Stomach (tissue), 9 donors: ENCODE data around the gene FOXP2. TPM values are rescaled to one million over a fixed set of nuclear protein-coding genes. Genes with fewer than 3 reads are reported as not detected.

Experiments used
- DNase-seq, 2 donors: peaks; one replicate each; pipeline versions ENCODE4 v3.0.0 to v3.0.0-alpha.2; 2013 to 2019
- H3K27ac ChIP-seq, 5 donors: fragments of 200-600 bp in 4 of 5; sonication (generic) in 4 of 5; one replicate each; pipeline ENCODE4 v1.5.1; 2013 to 2019; ENCODE audit warnings: mild to moderate bottlenecking in 1 of 5, moderate library complexity in 1 of 5
- H3K27me3 ChIP-seq, 3 donors: fragments of 200-600 bp; sonication (generic); one replicate each; pipeline ENCODE4 v1.5.1; 2017 to 2019; ENCODE audit warnings: mixed run types in 1 of 3
- H3K36me3 ChIP-seq, 4 donors: fragments of 200-600 bp; sonication (generic); 1 replicate in 3 of 4; 2 replicates in 1 of 4; pipeline ENCODE4 v1.5.1; 2016 to 2019
- H3K4me1 ChIP-seq, 4 donors: fragments of 200-600 bp; sonication (generic); one replicate each; pipeline ENCODE4 v1.5.1; 2016 to 2019
- H3K4me3 ChIP-seq, 4 donors: fragments of 200-600 bp; sonication (generic) in 3 of 4; one replicate each; pipeline ENCODE4 v1.5.1; 2016 to 2019; ENCODE audit warnings: mild to moderate bottlenecking in 1 of 4
- H3K9me3 ChIP-seq, 4 donors: fragments of 200-600 bp; sonication (generic); one replicate each; pipeline ENCODE4 v1.5.1; 2016 to 2019
- EP300 ChIP-seq: sonication (generic); formaldehyde crosslinking; IDR thresholded peaks from one replicate; pipeline ENCODE4 v1.6.1; 2017; ENCODE audit warnings: antibody characterized with exemption
- POLR2A ChIP-seq, 4 donors: fragments of 450-650 bp; IDR thresholded peaks; one replicate each; pipeline ENCODE4 v1.6.1; 2016; ENCODE audit warnings: antibody characterized with exemption in 4 of 4, control low read depth in 2 of 4, mild to moderate bottlenecking in 1 of 4, moderate library complexity in 1 of 4
- POLR2AphosphoS5 ChIP-seq, 3 donors: sonication (generic); formaldehyde crosslinking; IDR thresholded peaks; one replicate each; pipeline ENCODE4 v1.6.1; 2016; ENCODE audit warnings: antibody characterized with exemption in 3 of 3
- WGBS, 5 donors: extraction: QIAGEN DNeasy Blood & Tissue Kit in 3 of 5; methylation state at CpG; one replicate each; pipeline versions ENCODE4 v1.1.5 to v1.1.7; 2013 to 2018; 5-methylcytosine and 5-hydroxymethylcytosine counted together
- intact Hi-C: fragments of 100-400 bp; cut with DNase I; formaldehyde crosslinking; loops from one replicate; pipeline ENCODE4 v1.15.1; 2023; ENCODE audit warnings: low total_unique reads
- polyA plus RNA-seq, 3 donors: library from polyadenylated mRNA; stranded (reverse); fragments of 200-250 nt; gene quantifications; one replicate each; pipeline ENCODE4 v1.2.3, GENCODE V29; 2013
- total RNA-seq, 5 donors: library from RNA; depleted of rRNA; stranded (reverse); fragments of >200 nt; gene quantifications; one replicate each; pipeline versions ENCODE4 v1.1.0 to v1.2.3, GENCODE V29; 2014 to 2016
- TF ChIP-seq, protein P1 (sequence below), 7 experiments: fragments of 450-650 bp in 4 of 7; fragments of 200-600 bp in 3 of 7; sonication (generic) in 3 of 7; IDR thresholded peaks; one replicate each; pipeline ENCODE4 v1.5.1; 2016 to 2019; ENCODE audit warnings: antibody characterized with exemption in 7 of 7, control low read depth in 2 of 7, mild to moderate bottlenecking in 1 of 7
- donor health status: healthy with polysubstance abuse.
- donor health status: Bipolar disorder and iron deficiency.
- donor health status: healthy.

The FOXP2 gene
- total and polyA plus RNA-seq, 8 donors, result 0.92 to 51.6 (median 7.1) TPM

DNA sequence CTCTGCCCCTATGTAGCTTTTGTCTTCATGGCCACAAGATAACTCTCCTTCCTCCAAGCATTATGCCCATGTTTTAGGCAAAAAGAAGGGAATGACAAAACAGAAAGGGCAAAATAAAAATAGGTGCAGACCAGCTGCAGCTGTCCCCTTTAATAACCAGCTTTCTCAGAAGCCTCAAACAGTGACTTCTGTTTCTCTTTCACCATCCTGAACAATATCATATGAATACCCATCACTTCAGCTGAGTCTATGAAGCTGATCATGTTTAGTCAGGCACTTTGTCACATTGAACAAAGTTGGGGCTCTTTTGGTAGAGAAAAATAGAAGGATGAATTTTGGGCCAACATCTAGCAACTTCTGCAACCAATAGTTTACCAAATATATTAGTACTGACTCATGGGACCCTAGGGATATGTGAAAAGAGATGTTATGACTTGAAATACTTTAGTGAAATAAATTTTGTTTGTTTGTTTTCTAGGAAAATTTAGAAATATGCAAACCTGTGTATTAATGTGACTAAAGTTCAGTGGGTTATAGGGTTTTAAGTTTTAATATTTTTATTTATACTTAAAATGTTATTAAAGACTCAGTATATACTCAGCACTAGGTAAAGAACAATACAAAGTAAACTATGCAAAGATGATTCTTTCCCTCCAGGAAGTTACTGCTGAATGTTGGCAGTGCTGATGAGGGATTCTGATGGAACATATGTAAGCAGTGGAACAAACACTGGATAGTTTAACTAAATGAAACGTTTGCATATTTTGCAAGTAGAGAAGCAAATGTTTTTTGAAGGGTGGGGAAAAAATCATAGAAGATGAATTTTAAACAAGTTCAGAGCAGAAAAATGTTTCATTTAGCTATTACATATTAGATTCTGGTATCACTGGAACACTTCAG is 133.7 kb downstream of the FOXP2 start:
- 12 to 41% (median 17%) methylated on average over 1 of the region's 1 CpG for WGBS, 5 donors
- Histone ChIP-seq H3K9me3 (no peaks in the 10 kb centered on the region), H3K27me3 (no peaks in the 10 kb centered on the region), H3K4me1 (no peaks in the 10 kb centered on the region), H3K4me3 (no peak overlapping the region), H3K27ac (no peak overlapping the region), H3K36me3 (no peaks in the 10 kb centered on the region)
- TF ChIP-seq, protein P1, sequence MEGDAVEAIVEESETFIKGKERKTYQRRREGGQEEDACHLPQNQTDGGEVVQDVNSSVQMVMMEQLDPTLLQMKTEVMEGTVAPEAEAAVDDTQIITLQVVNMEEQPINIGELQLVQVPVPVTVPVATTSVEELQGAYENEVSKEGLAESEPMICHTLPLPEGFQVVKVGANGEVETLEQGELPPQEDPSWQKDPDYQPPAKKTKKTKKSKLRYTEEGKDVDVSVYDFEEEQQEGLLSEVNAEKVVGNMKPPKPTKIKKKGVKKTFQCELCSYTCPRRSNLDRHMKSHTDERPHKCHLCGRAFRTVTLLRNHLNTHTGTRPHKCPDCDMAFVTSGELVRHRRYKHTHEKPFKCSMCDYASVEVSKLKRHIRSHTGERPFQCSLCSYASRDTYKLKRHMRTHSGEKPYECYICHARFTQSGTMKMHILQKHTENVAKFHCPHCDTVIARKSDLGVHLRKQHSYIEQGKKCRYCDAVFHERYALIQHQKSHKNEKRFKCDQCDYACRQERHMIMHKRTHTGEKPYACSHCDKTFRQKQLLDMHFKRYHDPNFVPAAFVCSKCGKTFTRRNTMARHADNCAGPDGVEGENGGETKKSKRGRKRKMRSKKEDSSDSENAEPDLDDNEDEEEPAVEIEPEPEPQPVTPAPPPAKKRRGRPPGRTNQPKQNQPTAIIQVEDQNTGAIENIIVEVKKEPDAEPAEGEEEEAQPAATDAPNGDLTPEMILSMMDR (IDR thresholded peaks at IDR 0.05), result no peak
- TF ChIP-seq EP300 (no peak), POLR2AphosphoS5 (IDR thresholded peaks at IDR 0.05) (no peak), POLR2A (IDR thresholded peaks at IDR 0.05) (no peak)
- peak in 1 of 2 donors; percentile 35 for DNase-seq
- intact Hi-C loops, result no loop called here

DNA sequence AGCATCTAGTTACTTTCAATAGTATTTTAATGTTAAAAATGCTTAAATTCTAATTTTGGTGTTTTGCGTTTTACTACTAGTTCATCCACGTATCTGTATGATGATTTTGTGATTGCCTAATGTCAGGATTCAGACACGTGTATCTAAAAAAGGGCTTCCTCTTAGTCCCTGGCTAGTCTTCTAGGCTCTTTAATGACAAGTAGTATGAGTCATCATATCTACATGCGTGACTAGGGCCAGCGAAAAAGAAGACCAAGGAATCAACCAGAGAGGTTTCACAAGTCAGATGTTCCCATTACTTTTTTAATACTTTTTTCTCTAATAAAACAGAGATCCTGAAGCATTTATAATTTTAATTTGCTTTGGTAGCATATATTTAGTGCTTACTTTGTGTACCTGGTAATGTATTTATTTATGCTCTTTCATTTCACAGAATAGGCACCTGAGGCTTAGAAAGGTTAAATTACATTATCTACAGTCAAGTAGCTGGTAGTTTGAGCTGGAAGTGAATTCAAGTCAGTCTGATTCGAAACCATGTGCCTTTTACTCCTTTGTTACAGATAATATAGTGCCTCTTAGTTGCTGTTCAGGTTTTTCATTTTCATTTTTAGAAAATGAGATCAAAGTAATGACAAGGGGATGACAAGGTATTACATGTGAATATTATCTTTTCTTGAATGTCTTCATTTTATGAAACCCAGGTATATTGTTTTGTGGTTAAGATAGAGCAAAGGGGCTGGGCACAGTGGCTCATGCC is 140.3 kb downstream of the FOXP2 start:
- H3K4me1 ChIP-seq, result peaks cover 0 to 4% (median 0%) of the 10 kb centered on the region in 4 donors
- TF ChIP-seq POLR2AphosphoS5 (IDR thresholded peaks at IDR 0.05) (no peak), POLR2A (IDR thresholded peaks at IDR 0.05) (no peak), EP300 (no peak)
- TF ChIP-seq, protein P1 (IDR thresholded peaks at IDR 0.05), result no peak
- H3K9me3 ChIP-seq, result no peaks in the 10 kb centered on the region
- no peaks in the 10 kb centered on the region for H3K36me3 ChIP-seq
- H3K27ac ChIP-seq, result no peak overlapping the region
- intact Hi-C loops, result no loop called here
- 57 to 71% (median 68%) methylated on average over 6 of the region's 6 CpGs for WGBS, 5 donors
- no peak for DNase-seq
- no peaks in the 10 kb centered on the region for H3K27me3 ChIP-seq
- H3K4me3 ChIP-seq, result no peak overlapping the region

DNA sequence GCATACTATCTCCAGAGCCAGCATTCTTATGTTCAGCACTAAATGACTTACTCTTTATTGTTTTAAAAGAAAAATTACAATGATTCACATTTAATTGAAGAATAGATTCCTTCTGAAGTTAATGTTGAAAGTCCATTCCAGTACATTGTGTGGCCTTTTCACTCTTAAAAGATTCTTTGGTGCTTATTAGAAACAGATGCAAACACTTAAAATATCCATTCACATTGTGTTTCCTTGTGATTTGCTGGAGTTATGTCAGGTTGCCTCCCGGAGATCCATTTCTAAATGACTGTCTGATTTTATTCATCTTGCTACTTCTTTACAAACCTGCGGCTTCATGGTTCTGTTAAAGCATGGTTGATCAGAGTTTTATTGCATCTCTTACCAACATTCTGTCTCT is 152.8 kb downstream of the FOXP2 start:
- 89 to 97% (median 93%) methylated on average over 2 of the region's 2 CpGs for WGBS, 5 donors
- Histone ChIP-seq H3K9me3 (no peaks in the 10 kb centered on the region), H3K36me3 (no peaks in the 10 kb centered on the region), H3K4me1 (no peaks in the 10 kb centered on the region), H3K27me3 (no peaks in the 10 kb centered on the region), H3K27ac (no peak overlapping the region), H3K4me3 (no peak overlapping the region)
- intact Hi-C loops, result no loop called here
- no peak for TF ChIP-seq POLR2A (IDR thresholded peaks at IDR 0.05)
- TF ChIP-seq POLR2AphosphoS5 (IDR thresholded peaks at IDR 0.05), result no peak
- TF ChIP-seq, protein P1 (IDR thresholded peaks at IDR 0.05), result no peak
- no peak for TF ChIP-seq EP300
- DNase-seq, result no peak

DNA sequence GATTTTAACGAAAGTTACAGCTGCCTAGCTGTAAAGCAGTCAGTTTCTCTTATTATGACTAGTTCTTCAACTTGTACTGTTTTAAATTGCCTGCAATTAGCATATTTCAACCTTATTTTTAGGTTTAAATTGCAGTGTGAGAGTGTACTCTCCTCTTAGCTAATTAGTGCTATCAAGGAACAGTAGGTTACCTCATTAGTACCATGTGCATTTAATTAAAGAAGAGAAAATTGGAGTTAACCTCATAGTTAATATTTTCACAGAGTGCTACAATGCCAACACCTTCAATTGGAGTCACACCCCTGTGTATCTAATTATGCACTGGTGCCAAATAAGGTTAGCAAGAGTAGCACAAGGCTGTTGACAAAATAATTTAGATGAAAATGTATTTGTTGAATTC is 154.6 kb downstream of the FOXP2 start:
- H3K4me3 ChIP-seq, result no peak overlapping the region
- no peaks in the 10 kb centered on the region for H3K27me3 ChIP-seq
- intact Hi-C loops, result no loop called here
- no peak overlapping the region for H3K27ac ChIP-seq
- TF ChIP-seq POLR2AphosphoS5 (IDR thresholded peaks at IDR 0.05), result no peak
- TF ChIP-seq, protein P1 (IDR thresholded peaks at IDR 0.05), result no peak
- no peak for TF ChIP-seq EP300
- no peak for TF ChIP-seq POLR2A (IDR thresholded peaks at IDR 0.05)
- H3K9me3 ChIP-seq, result no peaks in the 10 kb centered on the region
- no peak for DNase-seq
- no peaks in the 10 kb centered on the region for H3K4me1 ChIP-seq
- H3K36me3 ChIP-seq, result no peaks in the 10 kb centered on the region
- 70 to 96% (median 84%) methylated on average over 1 of the region's 1 CpG for WGBS, 5 donors
